Smooth muscle cell (in vitro differentiated cells): ENCODE data around the gene KLHL8. TPM values are rescaled to one million over a fixed set of nuclear protein-coding genes. Genes with fewer than 3 reads are reported as not detected.

ENCODE experiments used
- DNase-seq: peaks from one replicate; lab custom pipeline; 2025; ENCODE audit not compliant: unreplicated experiment; lab: John Stamatoyannopoulos, UW
- H2AFZ ChIP-seq: fragments of 200-600 bp; sonication (generic); 2 replicates; pipeline ENCODE4 v1.6.0; 2016; ENCODE audit warnings: antibody characterized with exemption, low read depth, mild to moderate bottlenecking
- H3F3A ChIP-seq: fragments of 200-600 bp; sonication (generic); 2 replicates; pipeline ENCODE4 v1.6.0; 2017; ENCODE audit warnings: antibody characterized with exemption, low read depth
- H3K27ac ChIP-seq: fragments of 200-600 bp; sonication (generic); 2 replicates; pipeline ENCODE4 v1.5.1; 2016; ENCODE audit warnings: low read depth, mild to moderate bottlenecking
- H3K27me3 ChIP-seq: fragments of 200-600 bp; sonication (generic); 2 replicates; pipeline ENCODE4 v1.6.1; 2016; ENCODE audit warnings: low read depth, mild to moderate bottlenecking
- H3K36me3 ChIP-seq: fragments of 200-600 bp; sonication (generic); 2 replicates; pipeline ENCODE4 v1.5.1; 2016; ENCODE audit warnings: low read depth
- H3K4me1 ChIP-seq: fragments of 200-600 bp; sonication (generic); 2 replicates; pipeline ENCODE4 v1.5.1; 2016; ENCODE audit warnings: low read depth
- H3K4me2 ChIP-seq: fragments of 200-600 bp; sonication (generic); 2 replicates; pipeline ENCODE4 v1.6.0; 2016; ENCODE audit warnings: mild to moderate bottlenecking
- H3K4me3 ChIP-seq: fragments of 200-600 bp; sonication (generic); 2 replicates; pipeline ENCODE4 v1.5.1; 2016; ENCODE audit warnings: mild to moderate bottlenecking
- H3K79me2 ChIP-seq: fragments of 200-600 bp; sonication (generic); 2 replicates; pipeline ENCODE4 v1.6.0; 2016; ENCODE audit warnings: low read depth, mild to moderate bottlenecking
- H3K9ac ChIP-seq: fragments of 200-600 bp; sonication (generic); 2 replicates; pipeline ENCODE4 v1.6.0; 2016; ENCODE audit warnings: low read depth
- H3K9me3 ChIP-seq: fragments of 200-600 bp; sonication (generic); replicated peaks from 2 replicates; pipeline ENCODE4 v1.5.1; 2016; ENCODE audit warnings: low read depth
- H4K20me1 ChIP-seq: fragments of 200-600 bp; sonication (generic); 2 replicates; pipeline ENCODE4 v1.6.0; 2016; ENCODE audit warnings: low read depth
- CTCF ChIP-seq: fragments of 200-600 bp; sonication (generic); IDR thresholded peaks from 2 replicates; pipeline ENCODE4 v1.5.1; 2017; ENCODE audit warnings: borderline replicate concordance, mild to moderate bottlenecking, antibody characterized with exemption; ENCODE audit not compliant: insufficient read depth, poor library complexity, severe bottlenecking
- WGBS: methylation state at CpG from one replicate; pipeline ENCODE4 v1.1.7; 2016; ENCODE audit warnings: low lambda C conversion rate; 5-methylcytosine and 5-hydroxymethylcytosine counted together
- polyA plus RNA-seq: library from polyadenylated mRNA; unstranded; fragments of >200 nt; fragmentation: Nextera tagmentation; extraction: Ambion mirVana; gene quantifications from 2 replicates; pipeline ENCODE4 v1.2.1, GENCODE V29; 2016
- total RNA-seq: library from RNA; depleted of rRNA; stranded (reverse); fragments of >200 nt; gene quantifications from 2 replicates; pipeline ENCODE4 v1.2.3, GENCODE V29; 2014

The KLHL8 gene
- total and polyA plus RNA-seq, 2 experiments from 2014 or later, result 6.3 to 8.8 TPM

GRCh38 chr4:87174672-87175071 lies 45.7 kb downstream of the KLHL8 start:
- 96% methylated on average over 2 of the region's 2 CpGs for WGBS
- no peak for TF ChIP-seq CTCF

GRCh38 chr4:87171944-87172343 lies 48.5 kb downstream of the KLHL8 start:
- Histone ChIP-seq H3K4me1 (no peaks in the 10 kb centered on the region), H3K9me3 (no peaks in the 10 kb centered on the region), H3K4me2 (no peak overlapping the region), H3K27me3 (no peaks in the 10 kb centered on the region), H2AFZ (no peak overlapping the region), H3K27ac (no peak overlapping the region), H4K20me1 (no peaks in the 10 kb centered on the region), H3K79me2 (no peaks in the 10 kb centered on the region), H3F3A (no peaks in the 10 kb centered on the region), H3K9ac (no peak overlapping the region), H3K4me3 (no peak overlapping the region), H3K36me3 (no peaks in the 10 kb centered on the region)
- TF ChIP-seq CTCF, result no peak
- WGBS, result 97% methylated on average over 2 of the region's 2 CpGs
- DNase-seq, result no peak

More at GRCh38 chr4:87174672-87175071, 45.7 kb downstream of the KLHL8 start:
- Histone ChIP-seq H3F3A (no peaks in the 10 kb centered on the region), H3K36me3 (no peaks in the 10 kb centered on the region), H3K4me2 (no peak overlapping the region), H3K79me2 (no peaks in the 10 kb centered on the region), H4K20me1 (no peaks in the 10 kb centered on the region), H3K27me3 (no peaks in the 10 kb centered on the region), H3K27ac (no peak overlapping the region), H3K4me1 (no peaks in the 10 kb centered on the region), H3K9ac (no peak overlapping the region), H2AFZ (no peak overlapping the region), H3K9me3 (no peaks in the 10 kb centered on the region), H3K4me3 (no peak overlapping the region)
- no peak for DNase-seq

GRCh38 chr4:87166296-87166854 lies 54.0 kb downstream of the KLHL8 start:
- no peak overlapping the region for H3K4me3 ChIP-seq
- no peaks in the 10 kb centered on the region for H3K79me2 ChIP-seq
- no peak overlapping the region for H3K9ac ChIP-seq
- DNase-seq, result no peak
- H2AFZ ChIP-seq, result no peak overlapping the region
- 98% methylated on average over 3 of the region's 3 CpGs for WGBS
- TF ChIP-seq CTCF, result no peak
- no peaks in the 10 kb centered on the region for H3F3A ChIP-seq
- H3K27me3 ChIP-seq, result no peaks in the 10 kb centered on the region
- H3K4me1 ChIP-seq, result no peaks in the 10 kb centered on the region
- H3K27ac ChIP-seq, result no peak overlapping the region
- H3K9me3 ChIP-seq, result no peaks in the 10 kb centered on the region
- H3K36me3 ChIP-seq, result no peaks in the 10 kb centered on the region
- H3K4me2 ChIP-seq, result no peak overlapping the region
- no peaks in the 10 kb centered on the region for H4K20me1 ChIP-seq

- no peak for TF ChIP-seq CTCF
- no peaks in the 10 kb centered on the region for H3K27me3 ChIP-seq
- WGBS, result 92% methylated on average over 1 of the region's 1 CpG
These were observed 54.5 kb downstream of the KLHL8 start for GRCh38 chr4:87165892-87166291.

More at GRCh38 chr4:87165892-87166291, 54.5 kb downstream of the KLHL8 start:
- Histone ChIP-seq H4K20me1 (no peaks in the 10 kb centered on the region), H3K36me3 (no peaks in the 10 kb centered on the region), H3K27ac (no peak overlapping the region), H3F3A (no peaks in the 10 kb centered on the region), H3K4me3 (no peak overlapping the region), H3K79me2 (no peaks in the 10 kb centered on the region), H2AFZ (no peak overlapping the region), H3K9me3 (no peaks in the 10 kb centered on the region), H3K9ac (no peak overlapping the region), H3K4me2 (no peak overlapping the region), H3K4me1 (no peaks in the 10 kb centered on the region)
- DNase-seq, result no peak
